SK-N-MC (cell line): ENCODE data around the gene MAP6.

Experiments used
- EZH2 ChIP-seq: fragments of 200-600 bp; sonication (generic); IDR thresholded peaks from one replicate; pipeline ENCODE4 v1.6.1; 2017; ENCODE audit warnings: antibody characterized with exemption
- FOXP2 ChIP-seq: optimal IDR thresholded peaks from 2 replicates; pipeline ENCODE3; 2011; ENCODE audit warnings: mild to moderate bottlenecking, moderate library complexity; ENCODE audit not compliant: insufficient read depth; ENCODE audit errors: extremely low read length, control extremely low read depth

DNA sequence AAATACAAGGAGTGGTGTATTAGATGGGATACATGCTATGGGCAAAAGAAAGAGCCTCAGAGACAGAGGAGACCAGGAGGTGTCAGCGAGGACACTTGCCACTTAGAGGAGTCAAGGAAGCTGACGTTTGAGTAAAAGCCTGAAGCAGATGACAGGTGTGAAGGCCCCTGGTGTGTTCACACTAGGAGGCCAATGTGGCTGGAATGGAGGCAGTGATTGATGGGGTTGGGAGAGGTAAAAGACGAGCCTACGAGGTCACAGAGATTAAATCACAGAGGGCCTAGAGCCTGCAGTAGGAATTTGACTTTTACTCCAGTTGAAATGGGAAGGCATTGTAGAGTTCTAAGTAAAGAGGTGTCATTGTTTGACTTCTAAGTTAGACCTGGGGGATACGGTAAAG lies 131.1 kb downstream of the MAP6 start:
- TF ChIP-seq FOXP2 (no peak), EZH2 (no peak)
